Measurements from ENCODE around the gene HSPH1.
"Not testable (repeated sequence)": the region's sequence is repeated elsewhere in the genome, so short reads cannot be mapped to it uniquely, and the experiment has no call there.

The HSPH1 gene

DNA sequence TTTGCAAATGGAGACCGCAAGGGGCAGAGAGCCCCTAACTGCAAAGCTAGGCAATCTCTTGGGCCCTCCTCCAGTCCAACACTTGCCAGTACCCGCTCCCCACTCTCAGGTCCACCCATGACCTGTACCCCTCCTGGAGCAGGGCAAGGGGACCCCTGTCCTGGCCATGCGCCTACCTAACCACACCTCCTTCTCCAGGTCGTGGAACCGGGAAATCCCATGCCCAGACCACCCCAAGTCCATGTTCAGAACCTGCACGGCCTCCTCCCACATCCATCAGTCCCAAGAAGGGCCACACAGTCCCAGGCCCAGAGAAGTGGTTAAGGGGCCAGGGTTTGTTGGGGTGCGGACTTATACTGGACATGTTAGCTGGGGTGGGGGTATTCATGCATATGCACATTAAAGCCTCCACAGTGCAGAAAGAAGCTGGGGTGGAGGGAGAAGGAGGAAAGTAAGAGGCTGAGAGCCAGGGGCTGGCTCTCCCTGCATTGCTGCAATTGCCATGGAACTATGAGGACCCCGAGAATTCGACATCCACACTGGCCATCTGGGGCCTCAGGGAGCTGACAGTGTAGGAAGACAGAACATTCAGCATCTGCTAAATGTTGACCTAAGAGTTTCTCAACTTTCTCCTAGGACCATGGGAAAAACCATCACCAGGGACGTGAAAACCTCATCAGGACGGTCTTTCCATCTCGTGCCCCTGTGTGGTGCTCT lies 39.0 kb downstream of the HSPH1 start:
- DNase-seq: no peak

- DNase-seq: no peak
Observed at GRCh38 chr13:31122143-31122542, 39.6 kb downstream of the HSPH1 start.

GRCh38 chr13:31121379-31122140 lies 40.1 kb downstream of the HSPH1 start:
- DNase-seq: no peak

GRCh38 chr13:31119966-31120700 lies 41.6 kb downstream of the HSPH1 start:
- no peak for DNase-seq

- no peak for DNase-seq
Observed at GRCh38 chr13:31119526-31119925, 42.2 kb downstream of the HSPH1 start.

- DNase-seq: no peak
Observed at GRCh38 chr13:31116224-31116623, 45.5 kb downstream of the HSPH1 start.

GRCh38 chr13:31115616-31116015 lies 46.1 kb downstream of the HSPH1 start:
- no peak for DNase-seq

DNA sequence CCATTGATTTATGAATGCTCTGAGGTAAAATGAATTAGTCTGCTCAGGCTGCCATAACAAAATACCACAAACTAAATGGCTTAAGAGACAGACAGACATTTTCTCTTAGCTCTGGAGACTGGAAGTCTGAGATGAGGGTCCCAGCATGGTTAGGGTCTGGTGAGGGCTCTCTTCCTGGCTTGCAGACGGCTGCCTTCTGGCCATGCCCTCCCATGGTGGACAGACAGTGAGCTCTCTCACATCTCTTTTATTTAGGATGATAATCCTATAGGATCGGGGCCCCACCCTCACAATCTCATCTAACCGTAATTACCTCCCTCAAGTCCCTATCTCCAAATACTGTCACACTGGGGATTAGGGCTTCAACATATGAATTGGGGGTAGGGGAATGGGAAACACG lies 47.1 kb downstream of the HSPH1 start:
- no peak for DNase-seq

DNA sequence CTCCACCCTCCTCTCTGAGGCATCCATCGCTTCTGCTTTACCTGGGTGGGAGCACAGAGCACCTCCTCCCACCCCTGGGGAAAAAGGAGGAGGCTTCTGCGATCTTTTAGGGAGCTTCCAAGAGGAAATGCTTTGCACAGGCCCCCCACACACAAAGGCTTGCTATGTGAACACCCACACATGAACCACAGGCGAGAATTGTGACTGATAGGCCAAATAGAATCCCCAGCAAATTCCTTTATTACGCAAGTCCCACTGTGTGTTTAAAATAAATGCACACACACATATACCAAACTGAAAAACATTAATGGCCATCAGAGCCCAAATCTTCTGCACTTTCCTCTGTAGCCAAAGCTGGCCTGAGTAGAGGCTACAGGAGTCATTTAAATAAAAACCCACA lies 50.6 kb downstream of the HSPH1 start:
- no peak for DNase-seq

DNA sequence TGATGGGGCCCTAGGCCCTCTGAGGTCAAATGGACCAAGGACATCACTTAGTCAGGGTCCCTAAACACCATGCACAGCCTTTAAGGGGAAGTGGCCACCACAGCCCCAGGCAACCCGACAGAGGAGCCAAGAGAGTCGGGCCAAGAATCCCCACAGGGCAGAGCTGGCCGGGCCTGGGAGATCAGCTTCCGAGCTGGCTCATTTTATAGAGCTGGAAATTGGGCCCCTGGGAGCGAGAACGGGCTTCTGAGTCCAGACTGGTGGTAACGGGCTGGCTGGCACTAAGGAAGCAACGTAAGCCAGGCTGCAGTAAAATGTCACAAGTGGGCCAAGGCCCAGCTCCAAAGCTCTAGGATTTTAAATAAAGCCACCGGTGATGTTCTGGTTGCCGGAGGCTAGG lies 51.1 kb downstream of the HSPH1 start:
- no peak for DNase-seq

DNA sequence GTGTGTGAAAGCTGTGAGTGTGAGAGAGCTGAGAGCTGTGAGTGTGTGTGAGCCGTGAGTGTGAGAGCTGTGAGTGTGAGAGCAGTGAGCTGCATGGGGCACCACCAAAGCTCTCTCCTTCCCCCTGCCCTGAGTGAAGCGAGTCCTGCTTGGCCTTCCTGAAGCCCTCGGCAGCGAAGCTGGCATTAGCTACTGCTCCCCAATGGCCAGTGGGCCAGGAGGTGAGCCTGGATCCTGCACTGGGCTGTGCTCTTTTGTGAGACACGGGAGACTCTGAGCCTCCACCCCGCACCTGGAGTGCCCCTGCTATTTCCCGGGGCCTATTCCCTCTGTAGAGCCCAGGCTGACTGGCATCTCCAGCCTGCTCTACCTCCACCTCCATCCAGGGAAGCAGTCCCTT lies 51.5 kb downstream of the HSPH1 start:
- no peak for DNase-seq

- DNase-seq: no peak
Observed at GRCh38 chr13:31107109-31107508, 54.6 kb downstream of the HSPH1 start.

DNA sequence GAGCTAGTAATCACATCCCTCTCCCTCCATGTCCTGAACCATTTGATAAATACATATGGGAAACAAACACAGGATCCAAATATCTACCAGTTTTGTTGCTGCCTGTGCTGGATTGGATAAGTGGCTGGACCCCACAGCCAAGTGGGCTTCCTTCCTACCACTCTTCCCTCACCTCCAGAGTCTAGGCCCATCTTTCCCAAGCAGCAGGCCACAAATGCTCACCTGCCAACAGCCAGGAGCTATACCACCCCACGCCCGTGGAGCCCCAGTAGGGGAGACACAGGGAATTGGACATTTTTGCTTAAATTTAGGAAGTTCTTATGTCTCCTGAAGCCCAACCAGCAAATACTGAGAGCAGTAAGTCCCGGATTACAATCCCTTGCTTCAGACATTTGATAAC lies 55.8 kb downstream of the HSPH1 start:
- no peak for DNase-seq

DNA sequence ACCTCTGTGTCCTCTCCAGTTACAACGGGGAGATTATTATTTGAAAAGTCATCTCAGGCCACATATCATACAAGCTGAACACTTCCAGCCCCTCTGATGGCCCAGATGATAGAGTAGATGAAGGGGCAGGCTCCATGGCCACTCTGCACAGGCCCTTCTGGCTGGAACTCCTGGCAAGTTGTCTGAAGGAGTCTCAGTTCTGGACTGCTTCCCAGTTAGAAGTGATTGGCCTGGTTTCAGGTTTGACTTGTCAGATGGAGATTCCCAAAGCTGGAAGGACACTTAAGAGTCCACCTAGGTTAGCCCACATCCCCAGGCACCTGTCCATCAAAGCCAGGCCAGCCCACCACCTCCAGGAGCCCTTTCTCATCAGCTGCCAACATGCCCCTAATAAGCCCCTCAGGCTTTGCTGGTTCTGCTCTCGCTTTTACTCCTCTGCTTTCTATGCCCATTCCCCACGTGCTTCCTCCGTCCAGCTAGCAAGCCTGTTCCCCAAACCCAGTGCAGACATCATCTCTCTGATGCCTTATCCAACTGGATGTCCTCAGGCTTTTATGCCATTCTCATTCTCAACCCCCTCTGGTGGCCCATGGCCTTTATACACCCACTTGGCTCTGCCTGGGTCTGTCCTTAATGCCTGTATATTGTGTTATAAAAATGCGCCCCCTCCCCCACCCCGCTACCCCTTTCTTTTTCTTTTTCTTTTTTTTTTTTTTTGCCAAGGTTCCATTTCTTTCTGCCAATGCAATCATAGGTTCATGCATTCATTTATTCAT lies 56.5 kb downstream of the HSPH1 start:
- no peak for DNase-seq

DNA sequence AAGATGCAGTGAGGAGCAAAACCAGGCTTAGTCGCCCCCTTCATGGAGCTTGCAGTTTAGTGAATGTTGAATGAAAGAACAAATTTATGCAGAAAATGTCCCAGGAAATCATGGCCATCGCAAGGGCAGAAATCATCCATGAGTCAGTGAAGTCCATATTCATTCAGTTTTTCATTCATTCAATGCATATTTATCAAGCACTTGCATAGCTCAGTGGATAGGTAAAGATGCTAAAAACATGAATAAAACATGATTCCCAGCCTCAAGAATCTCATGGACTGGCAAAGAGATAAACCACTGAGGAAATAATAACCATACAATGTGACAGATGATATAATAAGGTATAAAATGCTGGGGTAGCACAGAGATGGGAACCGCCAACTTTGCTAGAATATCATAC lies 58.8 kb downstream of the HSPH1 start:
- no peak for DNase-seq

GRCh38 chr13:31101472-31102170 lies 60.1 kb downstream of the HSPH1 start:
- DNase-seq: no peak

GRCh38 chr13:31100721-31101120 lies 61.0 kb downstream of the HSPH1 start:
- no peak for DNase-seq

GRCh38 chr13:31097911-31098434 lies 63.7 kb downstream of the HSPH1 start:
- DNase-seq: not testable (repeated sequence)

DNA sequence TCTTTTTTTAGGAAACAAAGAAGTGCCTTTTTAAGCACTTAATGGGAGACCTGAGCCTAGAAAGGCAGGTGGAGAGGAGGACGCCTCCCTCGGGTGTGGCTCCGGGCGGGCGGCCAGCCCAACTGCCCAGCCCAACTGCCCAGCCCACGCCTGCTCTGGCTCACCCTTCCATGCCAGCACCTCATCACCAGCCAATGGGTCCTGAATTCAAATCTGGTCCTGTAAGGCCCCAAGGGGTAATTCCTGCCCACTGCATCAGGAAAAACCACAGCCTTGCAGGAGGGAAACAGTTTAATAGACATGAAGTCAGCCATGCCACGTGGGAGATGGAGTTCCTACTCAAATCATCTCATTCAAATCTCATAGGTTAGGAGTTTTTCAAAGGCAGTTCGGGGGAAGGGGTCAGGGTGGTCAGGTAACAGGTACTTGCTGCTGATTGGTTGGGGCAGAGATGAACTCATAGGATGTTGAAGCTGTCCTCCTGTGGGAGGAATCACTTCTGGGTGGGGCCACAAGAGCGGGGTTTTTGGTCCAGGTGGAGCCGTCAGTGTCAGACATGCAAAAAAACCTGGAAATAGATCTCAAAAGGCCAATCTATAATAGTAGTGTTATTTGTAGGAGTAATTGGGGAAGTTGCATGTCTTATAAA lies 64.9 kb downstream of the HSPH1 start:
- no peak for DNase-seq

- no peak for DNase-seq
Observed at GRCh38 chr13:31094331-31095015, 67.2 kb downstream of the HSPH1 start.

Data from CD4-positive, alpha-beta T cell treated with Interleukin-17A for 4 hours (primary cell).